Body of pancreas (tissue), 4 donors: ENCODE results near the gene LRFN2. TPM values are rescaled to one million over a fixed set of nuclear protein-coding genes. Genes with fewer than 3 reads are reported as not detected.

Source experiments
- ATAC-seq: fragments of 150-250 bp; one replicate; pipeline ENCODE4 v1.9.1; 2016
- DNase-seq, 4 donors: peaks; one replicate each; pipeline ENCODE4 v3.0.0-alpha.2; 2019
- H3K27ac ChIP-seq, 4 donors: fragments of 200-600 bp; sonication (generic); 1 replicate in 3 of 4; 2 replicates in 1 of 4; pipeline versions ENCODE4 v1.5.1 to v1.6.1; 2016 to 2019; ENCODE audit warnings: mild to moderate bottlenecking in 1 of 4, mixed read lengths in 1 of 4, moderate library complexity in 1 of 4
- H3K27me3 ChIP-seq, 2 donors: fragments of 200-600 bp; sonication (generic); one replicate each; pipeline ENCODE4 v1.6.0; 2016; ENCODE audit warnings: mild to moderate bottlenecking in 1 of 2
- H3K36me3 ChIP-seq, 2 donors: fragments of 200-600 bp; sonication (generic); replicated peaks in 1 of 2; 2 replicates each; pipeline ENCODE4 v1.5.1; 2016; ENCODE audit warnings: low read depth in 2 of 2; ENCODE audit not compliant: insufficient read depth in 1 of 2
- H3K4me1 ChIP-seq: fragments of 200-600 bp; sonication (generic); one replicate; pipeline ENCODE4 v1.6.0; 2016
- H3K4me3 ChIP-seq, 2 donors: fragments of 200-600 bp; sonication (generic); 1 replicate in 1 of 2; 2 replicates in 1 of 2; pipeline ENCODE4 v1.5.1; 2016 to 2019
- H3K9me3 ChIP-seq, 3 donors: fragments of 200-600 bp; sonication (generic); 1 replicate in 2 of 3; 2 replicates in 1 of 3; pipeline ENCODE4 v1.5.1; 2016
- POLR2A ChIP-seq, 3 donors: fragments of 450-650 bp; IDR thresholded peaks; one replicate each; pipeline ENCODE4 v1.6.1; 2016; ENCODE audit warnings: antibody characterized with exemption in 3 of 3, mild to moderate bottlenecking in 2 of 3
- WGBS, 2 donors: methylation state at CpG; one replicate each; pipeline ENCODE4 v1.1.5; 2017; 5-methylcytosine and 5-hydroxymethylcytosine counted together
- intact Hi-C: fragments of 100-400 bp; cut with DNase I; formaldehyde crosslinking; loops from one replicate; pipeline ENCODE4 v1.15.1; 2023
- total RNA-seq, 2 donors: library from RNA; depleted of rRNA; stranded (reverse); fragments of >200 nt; gene quantifications; one replicate each; pipeline ENCODE4 v1.1.0, GENCODE V29; 2016
- TF ChIP-seq, protein P1 (sequence below), 7 experiments: fragments of 450-650 bp in 4 of 7; fragments of 200-600 bp in 3 of 7; sonication (generic) in 3 of 7; IDR thresholded peaks; one replicate each; pipeline ENCODE4 v1.5.1; 2016 to 2019; ENCODE audit warnings: antibody characterized with exemption in 7 of 7

LRFN2 gene
- total RNA-seq, 2 donors from 2014 or later: 0.33 TPM; not detected in 1

- intact Hi-C loops: no loop called here
- H3K4me1 ChIP-seq: no peaks in the 10 kb centered on the region
- no peak for DNase-seq
- no peak overlapping the region for H3K27ac ChIP-seq
- H3K9me3 ChIP-seq: no peaks in the 10 kb centered on the region
- 61 to 83% methylated on average over 5 of the region's 5 CpGs for WGBS, 2 donors
- no peak for TF ChIP-seq POLR2A (IDR thresholded peaks at IDR 0.05)
- TF ChIP-seq, protein P1, sequence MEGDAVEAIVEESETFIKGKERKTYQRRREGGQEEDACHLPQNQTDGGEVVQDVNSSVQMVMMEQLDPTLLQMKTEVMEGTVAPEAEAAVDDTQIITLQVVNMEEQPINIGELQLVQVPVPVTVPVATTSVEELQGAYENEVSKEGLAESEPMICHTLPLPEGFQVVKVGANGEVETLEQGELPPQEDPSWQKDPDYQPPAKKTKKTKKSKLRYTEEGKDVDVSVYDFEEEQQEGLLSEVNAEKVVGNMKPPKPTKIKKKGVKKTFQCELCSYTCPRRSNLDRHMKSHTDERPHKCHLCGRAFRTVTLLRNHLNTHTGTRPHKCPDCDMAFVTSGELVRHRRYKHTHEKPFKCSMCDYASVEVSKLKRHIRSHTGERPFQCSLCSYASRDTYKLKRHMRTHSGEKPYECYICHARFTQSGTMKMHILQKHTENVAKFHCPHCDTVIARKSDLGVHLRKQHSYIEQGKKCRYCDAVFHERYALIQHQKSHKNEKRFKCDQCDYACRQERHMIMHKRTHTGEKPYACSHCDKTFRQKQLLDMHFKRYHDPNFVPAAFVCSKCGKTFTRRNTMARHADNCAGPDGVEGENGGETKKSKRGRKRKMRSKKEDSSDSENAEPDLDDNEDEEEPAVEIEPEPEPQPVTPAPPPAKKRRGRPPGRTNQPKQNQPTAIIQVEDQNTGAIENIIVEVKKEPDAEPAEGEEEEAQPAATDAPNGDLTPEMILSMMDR (IDR thresholded peaks at IDR 0.05): no peak
- no peak overlapping the region for H3K4me3 ChIP-seq
- no peaks in the 10 kb centered on the region for H3K36me3 ChIP-seq
- no peaks in the 10 kb centered on the region for H3K27me3 ChIP-seq
- no peak for ATAC-seq
These were observed 67.1 kb downstream of the LRFN2 start for GRCh38 chr6:40520084-40520483.

DNA sequence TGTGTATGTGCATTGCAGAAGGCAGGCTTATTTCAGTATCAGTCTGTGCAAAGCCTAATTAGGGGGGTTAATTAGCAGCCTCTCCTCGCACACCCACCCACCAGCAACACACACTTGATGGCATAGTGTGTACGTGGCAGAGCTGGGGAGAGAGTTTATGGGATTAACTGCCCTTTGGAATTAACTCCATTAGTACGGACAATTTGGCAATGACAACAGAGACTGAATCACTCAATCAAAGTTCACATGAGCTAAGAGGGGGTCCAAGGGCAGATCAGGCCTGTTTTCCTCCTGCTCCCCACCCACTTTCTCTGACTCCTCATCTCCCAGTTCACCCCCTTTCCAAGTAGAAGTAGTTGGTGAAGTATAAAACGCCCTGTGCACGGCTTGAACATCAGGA is 69.5 kb downstream of the LRFN2 start:
- no peak for ATAC-seq
- intact Hi-C loops: no loop called here
- WGBS, 2 donors: 76 to 88% methylated on average over 5 of the region's 5 CpGs
- Histone ChIP-seq H3K36me3 (no peaks in the 10 kb centered on the region), H3K27ac (no peak overlapping the region), H3K9me3 (no peaks in the 10 kb centered on the region), H3K4me3 (no peak overlapping the region), H3K4me1 (no peaks in the 10 kb centered on the region), H3K27me3 (no peaks in the 10 kb centered on the region)
- DNase-seq: no peak
- TF ChIP-seq, protein P1 (IDR thresholded peaks at IDR 0.05): no peak
- no peak for TF ChIP-seq POLR2A (IDR thresholded peaks at IDR 0.05)

DNA sequence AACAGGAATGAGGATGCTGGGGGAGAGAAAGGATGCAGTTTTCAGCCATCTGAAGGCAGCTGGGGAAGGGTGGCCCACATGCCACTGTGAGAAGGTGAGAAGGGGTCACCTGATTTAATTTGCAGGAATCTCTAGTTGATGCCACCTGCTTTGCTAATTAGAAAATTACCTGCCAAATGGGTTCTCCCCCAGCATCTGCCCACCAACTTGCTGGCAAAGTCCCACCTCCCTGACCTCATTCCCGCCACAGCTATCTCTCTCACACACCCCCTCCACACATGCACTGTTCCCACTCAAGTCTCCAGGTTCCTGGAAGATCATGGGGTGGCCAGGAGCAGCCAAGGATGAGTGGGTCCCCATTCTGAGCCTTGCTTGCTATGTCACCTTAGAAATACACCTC is 70.7 kb downstream of the LRFN2 start:
- whole genome bisulfite sequencing, 2 donors: 91 to 100% methylated on average over 1 of the region's 1 CpG
- H3K4me1 ChIP-seq: no peaks in the 10 kb centered on the region
- ATAC-seq (no peak), DNase-seq (no peak)
- H3K36me3 ChIP-seq: no peaks in the 10 kb centered on the region
- TF ChIP-seq, protein P1 (IDR thresholded peaks at IDR 0.05): no peak
- no peak for TF ChIP-seq POLR2A (IDR thresholded peaks at IDR 0.05)
- no peak overlapping the region for H3K27ac ChIP-seq
- H3K4me3 ChIP-seq: no peak overlapping the region
- H3K9me3 ChIP-seq: no peaks in the 10 kb centered on the region
- intact Hi-C loops: no loop called here
- H3K27me3 ChIP-seq: no peaks in the 10 kb centered on the region

DNA sequence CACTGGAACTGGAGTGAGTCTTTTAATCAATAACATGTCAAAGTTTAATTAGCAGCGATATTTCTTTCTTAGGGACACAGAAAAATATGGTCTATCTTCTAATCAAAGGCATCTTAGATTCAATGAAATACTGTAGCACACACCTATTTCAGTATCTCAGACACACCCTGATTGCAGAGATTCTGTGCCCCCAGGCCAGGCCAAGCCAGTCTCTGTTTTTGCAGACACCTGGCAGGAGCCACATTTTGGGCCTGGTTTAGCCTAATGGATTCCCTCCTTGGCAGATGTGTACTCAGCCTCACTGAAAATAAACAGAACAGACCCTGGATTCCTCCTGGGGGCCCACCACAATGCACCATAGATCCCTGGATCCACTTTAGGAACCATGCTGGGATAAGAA is 74.8 kb downstream of the LRFN2 start:
- TF ChIP-seq POLR2A (IDR thresholded peaks at IDR 0.05): no peak
- TF ChIP-seq, protein P1 (IDR thresholded peaks at IDR 0.05): no peak
- Histone ChIP-seq H3K36me3 (no peaks in the 10 kb centered on the region), H3K27ac (no peak overlapping the region), H3K4me1 (no peaks in the 10 kb centered on the region), H3K4me3 (no peak overlapping the region), H3K27me3 (no peaks in the 10 kb centered on the region), H3K9me3 (no peaks in the 10 kb centered on the region)
- DNase-seq: no peak
- intact Hi-C loops: no loop called here
- 77 to 93% methylated on average over 1 of the region's 1 CpG for WGBS, 2 donors
- ATAC-seq: no peak

DNA sequence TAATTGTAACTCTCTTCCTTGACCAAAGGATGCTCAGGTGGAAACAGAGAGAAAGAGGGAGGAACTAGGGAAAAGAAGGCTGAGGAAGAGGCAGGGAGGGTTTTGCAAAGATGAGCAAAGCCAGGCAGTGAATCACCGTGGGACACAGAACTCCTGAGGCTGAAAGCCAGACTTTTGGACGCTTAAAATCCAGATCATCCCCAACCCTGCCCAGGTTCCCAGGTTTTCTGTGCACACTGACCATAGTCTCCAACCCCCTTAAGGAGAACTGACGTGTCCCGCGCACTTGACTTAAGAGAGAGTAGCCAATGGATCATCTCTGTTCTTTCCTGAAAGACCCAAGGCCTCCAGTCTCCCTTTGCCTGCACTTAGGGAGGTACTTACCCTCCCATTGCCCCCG is 75.3 kb downstream of the LRFN2 start:
- Histone ChIP-seq H3K27me3 (no peaks in the 10 kb centered on the region), H3K36me3 (no peaks in the 10 kb centered on the region), H3K9me3 (no peaks in the 10 kb centered on the region), H3K4me3 (no peak overlapping the region), H3K4me1 (no peaks in the 10 kb centered on the region), H3K27ac (no peak overlapping the region)
- ATAC-seq (no peak), DNase-seq (no peak)
- WGBS, 2 donors: 85 to 86% methylated on average over 6 of the region's 6 CpGs
- intact Hi-C loops: no loop called here
- TF ChIP-seq, protein P1 (IDR thresholded peaks at IDR 0.05): no peak
- no peak for TF ChIP-seq POLR2A (IDR thresholded peaks at IDR 0.05)
